ENCODE results near the gene KEAP1. TPM values are rescaled to one million over a fixed set of nuclear protein-coding genes. Genes with fewer than 3 reads are reported as not detected.
"Not testable (repeated sequence)": the region's sequence is repeated elsewhere in the genome, so short reads cannot be mapped to it uniquely, and the experiment has no call there.

The KEAP1 gene
- total and polyA plus RNA-seq, 2 donors (not counting 3 experiments of a cell fraction or from before 2014, with no cell fraction given) = 81.4 to 91.1 TPM

DNA sequence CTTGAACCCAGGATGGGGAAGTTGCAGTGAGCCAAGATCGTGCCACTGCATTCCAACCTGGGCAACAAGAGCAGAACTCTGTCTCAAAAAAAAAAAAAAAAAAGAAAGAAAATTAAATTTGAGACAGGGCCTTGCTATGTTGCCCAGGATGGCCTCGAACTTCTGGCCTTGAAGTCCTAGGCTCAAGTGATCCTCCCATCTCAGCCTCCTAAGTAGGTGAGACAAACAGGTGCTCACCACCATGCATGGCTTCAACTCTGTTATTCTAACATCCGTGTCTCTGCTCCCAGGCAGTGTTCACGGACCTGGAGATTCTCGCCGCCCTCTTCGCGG is 42.5 kb downstream of the KEAP1 start:
- FAIRE-seq (no peak), DNase-seq (ENCODE audit: low read depth, low spot score) (no peak)
- H3K36me3 ChIP-seq (ENCODE audit: control insufficient read depth in 2 of 2, extremely low read depth in 1 of 2, insufficient read depth in 2 of 2, low read length in 2 of 2) = peaks cover 0 to 4% of the 10 kb centered on the region in 2 experiments
- dilution Hi-C loops (cut with MboI; ENCODE audit: extremely low pct_ligation_motif_present, low sequenced_read_pairs) (no loop called here), intact Hi-C loops (cut with micrococcal nuclease) (no loop called here)
- CTCF ChIA-PET = interaction anchor here (0.6 to 1.3 kb wide), 5 partner anchors 18 to 184 kb away, joined by 3 to 5 read pairs (median 4); no protein-coding TSS in a partner anchor
- no peaks in the 10 kb centered on the region for H3K79me2 ChIP-seq (ENCODE audit: control insufficient read depth, insufficient read depth, low read length)
- H3K9ac ChIP-seq (replicated peaks; ENCODE audit: extremely low read depth, insufficient read depth, low read length) = no peak overlapping the region
- no peaks in the 10 kb centered on the region for H4K20me1 ChIP-seq (replicated peaks; ENCODE audit: control insufficient read depth, extremely low read depth, insufficient read depth, low read length)
- POLR2A ChIA-PET = no interaction called here
- no peak overlapping the region for H3K27ac ChIP-seq (ENCODE audit: insufficient read depth, low read depth, low read length)
- no TSS peak for BruUV-seq (replicated peaks)
- no peaks in the 10 kb centered on the region for H3K27me3 ChIP-seq (ENCODE audit: control insufficient read depth in 2 of 2, insufficient read depth in 2 of 2, low read length in 2 of 2)
- no peak overlapping the region for H3K4me3 ChIP-seq (replicated peaks in 1 of 3; ENCODE audit: insufficient read depth in 1 of 3, low read depth in 1 of 3, low read length in 3 of 3)
- no peak overlapping the region for H3K4me2 ChIP-seq (ENCODE audit: insufficient read depth, low read length)
- H3K4me1 ChIP-seq (ENCODE audit: control insufficient read depth, extremely low read depth, insufficient read depth, low read length) = no peaks in the 10 kb centered on the region
- no peaks in the 10 kb centered on the region for H3K9me3 ChIP-seq (replicated peaks; ENCODE audit: control insufficient read depth, insufficient read depth, low read length)
- H2AFZ ChIP-seq (ENCODE audit: low read depth, low read length) = no peak overlapping the region
- no peaks in the 10 kb centered on the region for H3K9me1 ChIP-seq (replicated peaks; ENCODE audit: control insufficient read depth, extremely low read depth, insufficient read depth, low read length)
- TF ChIP-seq FOS (IDR thresholded peaks at IDR 0.05; ENCODE audit: borderline replicate concordance, insufficient read depth, low read length) (no peak), POLR2AphosphoS5 (IDR thresholded peaks at IDR 0.05; ENCODE audit: insufficient read depth, low read depth, low read length) (no peak), POLR2A (IDR thresholded peaks at IDR 0.05; ENCODE audit: low read depth, low read length) (no peak), MYC (IDR thresholded peaks at IDR 0.05; ENCODE audit: low read depth, low read length) (no peak), JUN (IDR thresholded peaks at IDR 0.05; ENCODE audit: borderline replicate concordance, insufficient read depth, insufficient read length, low read depth) (no peak)
- TF ChIP-seq, protein P1, sequence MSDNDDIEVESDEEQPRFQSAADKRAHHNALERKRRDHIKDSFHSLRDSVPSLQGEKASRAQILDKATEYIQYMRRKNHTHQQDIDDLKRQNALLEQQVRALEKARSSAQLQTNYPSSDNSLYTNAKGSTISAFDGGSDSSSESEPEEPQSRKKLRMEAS (IDR thresholded peaks at IDR 0.05; ENCODE audit: insufficient read depth, insufficient read length) = no peak

DNA sequence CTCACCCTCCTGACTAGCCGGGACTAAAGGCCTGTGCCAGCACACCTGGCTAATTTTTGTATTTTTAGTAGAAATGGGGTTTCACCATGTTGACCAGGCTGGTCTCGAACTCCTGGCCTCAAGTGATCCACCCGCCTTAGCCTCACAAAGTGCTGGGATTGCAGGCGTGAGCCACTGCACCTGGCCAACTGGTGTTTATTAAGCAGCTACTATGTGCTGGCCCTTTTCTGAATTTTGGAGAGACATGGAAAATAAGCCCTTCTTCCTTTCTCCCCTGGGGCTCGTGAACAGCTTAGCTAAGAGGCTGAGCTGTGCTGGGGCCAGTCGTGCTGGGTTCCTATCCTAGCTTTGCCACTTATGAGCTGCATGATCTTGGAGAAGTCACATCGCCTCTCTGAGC is 44.4 kb downstream of the KEAP1 start:
- H3K79me2 ChIP-seq (ENCODE audit: control insufficient read depth, insufficient read depth, low read length); DNase-seq (ENCODE audit: low read depth, low spot score); H4K20me1 ChIP-seq (replicated peaks; ENCODE audit: control insufficient read depth, extremely low read depth, insufficient read depth, low read length); H3K27ac ChIP-seq (ENCODE audit: insufficient read depth, low read depth, low read length); H3K9ac ChIP-seq (replicated peaks; ENCODE audit: extremely low read depth, insufficient read depth, low read length); FAIRE-seq; H3K9me1 ChIP-seq (replicated peaks; ENCODE audit: control insufficient read depth, extremely low read depth, insufficient read depth, low read length); H3K27me3 ChIP-seq (ENCODE audit: control insufficient read depth in 2 of 2, insufficient read depth in 2 of 2, low read length in 2 of 2); dilution Hi-C loops (cut with MboI; ENCODE audit: extremely low pct_ligation_motif_present, low sequenced_read_pairs); H3K4me1 ChIP-seq (ENCODE audit: control insufficient read depth, extremely low read depth, insufficient read depth, low read length); H3K9me3 ChIP-seq (replicated peaks; ENCODE audit: control insufficient read depth, insufficient read depth, low read length); H3K36me3 ChIP-seq (ENCODE audit: control insufficient read depth in 2 of 2, extremely low read depth in 1 of 2, insufficient read depth in 2 of 2, low read length in 2 of 2); BruUV-seq (replicated peaks); H3K4me3 ChIP-seq (replicated peaks in 1 of 3; ENCODE audit: insufficient read depth in 1 of 3, low read depth in 1 of 3, low read length in 3 of 3); H3K4me2 ChIP-seq (ENCODE audit: insufficient read depth, low read length); H2AFZ ChIP-seq (ENCODE audit: low read depth, low read length); POLR2A ChIA-PET; intact Hi-C loops (cut with micrococcal nuclease): not testable (repeated sequence)
- CTCF ChIA-PET = interaction anchor here (1.4 kb wide), 1 partner anchor 23 kb away, joined by 3 read pairs; no protein-coding TSS in a partner anchor

Measured in endothelial cell of umbilical vein (primary cell).